Heart left ventricle (tissue), 13 donors: ENCODE data around the gene GDF7.

Experiments used
- CTCF ChIP-seq, 12 donors: fragments of 200-600 bp; sonication (generic) in 4 of 12; IDR thresholded peaks; one replicate each; pipeline versions ENCODE4 v1.5.0 to v1.8.0; 2018 to 2022; ENCODE audit warnings: antibody characterized with exemption in 12 of 12, mild to moderate bottlenecking in 5 of 12
- POLR2A ChIP-seq, 2 donors: fragments of 450-650 bp; IDR thresholded peaks; one replicate each; pipeline ENCODE4 v1.6.1; 2017; ENCODE audit warnings: antibody characterized with exemption in 2 of 2, mild to moderate bottlenecking in 2 of 2, moderate library complexity in 2 of 2
- donor health status: ischemic (EF 13 %, LVEDD 7.1; RV severe dilation, severe dysfunction).
- donor health status: DM: no; HTN: yes; CAD: no.
- donor health status: DM: no; HTN: no; CAD: no.
- donor health status: ischemic (EF 25% LVEDD 6.9; RV normal size, moderate dysfunction).
- donor health status: ischemic (EF 25% LVEDD 5.7; RV mildly dilated, moderate dysfunction).
- donor health status: ischemic (EF 35%, LVEDD 5.7; RV mildly dilated, moderate dysfunction).
- donor health status: nonischemic (EF 11% LVEDD 7.7; RV severe dilation, severe dysfunction).
- donor health status: DM: yes; HTN: yes; CAD: no.
- donor health status: PGD.
- donor health status: ischemic (EF 29% LVEDD 5.4; RV normal size, mild dysfunction).
- donor health status: nonischemic (EF 23%, LVEDD 6.1; RV moderate dilation, normal function).

GRCh38 chr2:20648831-20649230, 18.1 kb upstream of the GDF7 start:
- TF ChIP-seq CTCF (IDR thresholded peaks at IDR 0.05) (no peak), POLR2A (IDR thresholded peaks at IDR 0.05) (no peak)
